Measurements from ENCODE around the gene FRRS1.

The FRRS1 gene

GRCh38 chr1:99713006-99713405, 53.4 kb downstream of the FRRS1 start:
- no peaks in the 10 kb centered on the region for H4K20me1 ChIP-seq (ENCODE audit: insufficient read depth, low read length)
- H3K79me2 ChIP-seq (ENCODE audit: low read length), result no peaks in the 10 kb centered on the region
- no peak for DNase-seq
- no peaks in the 10 kb centered on the region for H3K9me3 ChIP-seq (replicated peaks; ENCODE audit: insufficient read depth, low read length)
- H3K9me2 ChIP-seq (replicated peaks; ENCODE audit: insufficient read depth, low read length), result no peaks in the 10 kb centered on the region
- H3K4me2 ChIP-seq (ENCODE audit: low read depth, low read length), result no peak overlapping the region
- no peak overlapping the region for H3K4me3 ChIP-seq (ENCODE audit: low read length)
- no peak overlapping the region for H3K9ac ChIP-seq (ENCODE audit: low read length)
- TF ChIP-seq CTCF (IDR thresholded peaks at IDR 0.05; ENCODE audit: low read length) (no peak), EZH2 (optimal IDR thresholded peaks at IDR 0.05; ENCODE audit: low read depth, low read length) (no peak), EZH2phosphoT487 (IDR thresholded peaks at IDR 0.05; ENCODE audit: low read length) (no peak)
- H3K27me3 ChIP-seq (replicated peaks; ENCODE audit: insufficient read depth, low read length), result no peaks in the 10 kb centered on the region
- no peaks in the 10 kb centered on the region for H3K36me3 ChIP-seq (replicated peaks; ENCODE audit: insufficient read depth, low read length)
- no peaks in the 10 kb centered on the region for H3K4me1 ChIP-seq (ENCODE audit: low read length)
- H2AFZ ChIP-seq (ENCODE audit: low read length), result no peak overlapping the region
- no peak overlapping the region for H3K27ac ChIP-seq (ENCODE audit: low read length)
- H3F3A ChIP-seq (ENCODE audit: insufficient read depth, low read length), result no peaks in the 10 kb centered on the region

GRCh38 chr1:99710994-99711393, 55.4 kb downstream of the FRRS1 start:
- no peak for TF ChIP-seq EZH2 (optimal IDR thresholded peaks at IDR 0.05; ENCODE audit: low read depth, low read length)
- TF ChIP-seq CTCF (IDR thresholded peaks at IDR 0.05; ENCODE audit: low read length), result no peak
- TF ChIP-seq EZH2phosphoT487 (IDR thresholded peaks at IDR 0.05; ENCODE audit: low read length), result no peak
- H2AFZ ChIP-seq (ENCODE audit: low read length), result no peak overlapping the region

GRCh38 chr1:99707535-99708142, 58.8 kb downstream of the FRRS1 start:
- no peaks in the 10 kb centered on the region for H3F3A ChIP-seq (ENCODE audit: insufficient read depth, low read length)
- H3K79me2 ChIP-seq (ENCODE audit: low read length), result no peaks in the 10 kb centered on the region
- no peak overlapping the region for H3K9ac ChIP-seq (ENCODE audit: low read length)
- no peaks in the 10 kb centered on the region for H3K4me1 ChIP-seq (ENCODE audit: low read length)
- H3K9me2 ChIP-seq (replicated peaks; ENCODE audit: insufficient read depth, low read length), result no peaks in the 10 kb centered on the region
- H4K20me1 ChIP-seq (ENCODE audit: insufficient read depth, low read length), result no peaks in the 10 kb centered on the region
- no peak overlapping the region for H3K27ac ChIP-seq (ENCODE audit: low read length)
- TF ChIP-seq EZH2phosphoT487 (IDR thresholded peaks at IDR 0.05; ENCODE audit: low read length) (no peak), CTCF (IDR thresholded peaks at IDR 0.05; ENCODE audit: low read length) (peak; percentile 66)
- no peaks in the 10 kb centered on the region for H3K9me3 ChIP-seq (replicated peaks; ENCODE audit: insufficient read depth, low read length)
- H3K36me3 ChIP-seq (replicated peaks; ENCODE audit: insufficient read depth, low read length), result no peaks in the 10 kb centered on the region
- no peaks in the 10 kb centered on the region for H3K27me3 ChIP-seq (replicated peaks; ENCODE audit: insufficient read depth, low read length)
- no peak overlapping the region for H2AFZ ChIP-seq (ENCODE audit: low read length)
- peak; percentile 33 for DNase-seq
- no peak overlapping the region for H3K4me3 ChIP-seq (ENCODE audit: low read length)
- no peak overlapping the region for H3K4me2 ChIP-seq (ENCODE audit: low read depth, low read length)

More at GRCh38 chr1:99710994-99711393, 55.4 kb downstream of the FRRS1 start:
- Histone ChIP-seq H3K4me1 (ENCODE audit: low read length) (no peaks in the 10 kb centered on the region), H3K79me2 (ENCODE audit: low read length) (no peaks in the 10 kb centered on the region), H3K27me3 (replicated peaks; ENCODE audit: insufficient read depth, low read length) (no peaks in the 10 kb centered on the region), H3K36me3 (replicated peaks; ENCODE audit: insufficient read depth, low read length) (no peaks in the 10 kb centered on the region), H3K9me3 (replicated peaks; ENCODE audit: insufficient read depth, low read length) (no peaks in the 10 kb centered on the region), H3F3A (ENCODE audit: insufficient read depth, low read length) (no peaks in the 10 kb centered on the region), H3K9me2 (replicated peaks; ENCODE audit: insufficient read depth, low read length) (no peaks in the 10 kb centered on the region), H4K20me1 (ENCODE audit: insufficient read depth, low read length) (no peaks in the 10 kb centered on the region), H3K4me3 (ENCODE audit: low read length) (no peak overlapping the region), H3K27ac (ENCODE audit: low read length) (no peak overlapping the region), H3K9ac (ENCODE audit: low read length) (no peak overlapping the region), H3K4me2 (ENCODE audit: low read depth, low read length) (no peak overlapping the region)
- no peak for DNase-seq

Data from MM.1S (cell line).